Smooth muscle cell of the brain vasculature (primary cell): Measurements from ENCODE around the gene ANO7.

ENCODE experiments used
- DNase-seq: peaks from one replicate; pipeline ENCODE4 v3.0.0-alpha.2; 2012; ENCODE audit warnings: low read depth, low spot score

ANO7 gene

DNA sequence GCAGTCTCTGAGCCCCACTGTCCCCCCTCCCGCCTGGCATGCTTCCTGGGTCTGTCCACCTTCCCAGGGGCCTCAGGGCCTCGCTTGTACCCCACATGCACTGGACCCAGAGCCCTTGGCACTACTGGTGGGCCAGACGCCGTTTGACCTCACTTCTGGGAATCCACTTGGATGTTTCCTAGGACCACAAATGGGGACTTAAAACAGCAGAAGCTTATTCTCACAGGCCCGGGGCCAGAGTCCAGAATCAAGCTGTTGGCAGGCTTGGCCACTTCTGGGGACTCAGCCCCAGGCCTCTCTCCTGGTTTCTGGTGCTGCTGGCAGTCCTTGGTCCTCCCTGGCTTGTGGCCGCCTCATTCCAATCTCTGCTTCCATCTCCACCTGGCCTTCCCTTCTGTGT is 19.6 kb downstream of the ANO7 start:
- DNase-seq: no peak

GRCh38 chr2:241209271-241209670 is 20.8 kb downstream of the ANO7 start:
- no peak for DNase-seq

GRCh38 chr2:241211276-241211675 is 22.8 kb downstream of the ANO7 start:
- no peak for DNase-seq

DNA sequence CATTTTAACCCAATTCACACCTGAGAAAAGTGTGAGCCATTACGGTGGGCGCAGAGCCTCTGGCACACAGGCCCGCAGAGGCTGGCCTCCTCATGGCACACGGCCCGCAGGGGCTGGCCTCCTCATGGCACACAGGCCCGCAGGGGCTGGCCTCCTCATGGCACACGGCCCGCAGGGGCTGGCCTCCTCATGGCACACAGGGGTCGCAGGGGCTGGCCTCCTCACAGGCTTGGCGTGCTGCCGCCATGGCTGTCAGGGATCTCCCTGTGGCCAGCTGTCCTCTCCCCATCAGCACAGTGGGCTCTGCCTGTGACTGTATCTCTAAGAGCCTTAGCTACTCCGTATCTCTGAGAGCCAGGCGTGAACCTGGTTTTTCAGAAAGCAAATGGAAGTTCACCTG is 24.6 kb downstream of the ANO7 start:
- no peak for DNase-seq

DNA sequence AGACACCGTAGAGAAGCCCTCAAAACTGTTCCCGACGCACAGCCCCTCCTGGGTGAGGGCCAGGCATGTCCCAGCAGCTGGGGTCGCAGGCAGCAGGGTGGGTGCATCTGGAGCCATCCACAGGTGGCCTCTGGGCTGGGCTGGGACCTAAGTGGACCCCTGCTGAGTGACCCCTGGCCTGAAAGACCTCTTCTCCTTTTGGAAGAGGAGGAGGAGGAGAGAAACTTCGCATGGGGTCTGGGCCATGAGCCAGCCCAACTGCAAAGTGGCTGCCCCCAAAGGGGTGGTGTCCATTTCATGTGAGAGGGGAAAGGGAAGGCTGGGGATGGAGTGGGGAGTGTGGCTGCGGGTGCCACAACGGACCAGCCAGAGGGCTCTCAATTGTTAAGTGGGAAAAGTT is 25.1 kb downstream of the ANO7 start:
- no peak for DNase-seq

DNA sequence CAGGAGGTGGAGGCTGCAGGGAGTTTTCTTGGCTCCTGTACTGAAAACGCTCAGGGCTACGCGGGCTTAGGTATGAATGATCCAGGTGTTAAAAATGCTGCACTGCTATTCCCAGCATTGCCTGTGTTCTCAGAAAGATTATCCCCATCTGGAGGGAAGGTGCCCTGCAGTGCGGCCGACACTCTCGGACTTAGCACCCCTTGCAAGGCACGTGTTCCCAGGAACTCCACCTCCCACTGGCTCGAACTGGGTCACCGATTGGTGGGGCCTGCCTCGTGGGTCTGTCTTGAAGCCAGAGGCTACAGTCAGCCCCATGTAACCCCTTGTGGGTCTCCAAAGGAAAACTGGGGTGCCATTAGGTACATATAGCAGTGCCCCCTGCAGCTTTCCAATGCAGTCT is 25.7 kb downstream of the ANO7 start:
- no peak for DNase-seq

GRCh38 chr2:241214766-241215165 is 26.3 kb downstream of the ANO7 start:
- no peak for DNase-seq

- no peak for DNase-seq
Observed at GRCh38 chr2:241215421-241215820, 26.9 kb downstream of the ANO7 start.

DNA sequence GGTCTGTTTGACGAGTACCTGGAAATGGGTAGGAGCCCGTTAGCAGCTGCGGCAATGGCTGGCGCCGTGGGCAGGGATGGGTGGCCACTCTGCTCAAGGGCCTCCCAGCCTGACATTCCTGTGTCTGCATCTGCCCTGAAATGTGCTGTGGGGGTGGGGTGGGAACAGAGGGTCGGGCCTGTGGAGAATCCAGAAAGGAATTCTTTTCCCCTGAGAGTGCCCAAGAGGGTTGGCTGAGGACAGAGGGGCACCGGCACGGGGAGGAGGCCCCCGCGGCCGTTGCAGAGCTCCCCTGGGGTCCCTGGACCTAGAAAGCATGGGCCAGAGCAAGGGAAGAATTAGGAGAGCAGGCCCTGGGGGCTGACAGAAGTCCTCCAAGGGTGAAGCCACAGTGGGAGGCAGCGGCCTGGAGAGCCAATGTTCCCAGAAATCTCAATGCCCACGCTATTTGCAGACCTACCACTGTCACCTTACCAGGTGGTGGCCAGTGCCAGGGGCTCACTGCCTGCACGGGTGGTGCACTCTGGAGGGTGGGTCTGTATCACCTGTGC is 27.8 kb downstream of the ANO7 start:
- no peak for DNase-seq

DNA sequence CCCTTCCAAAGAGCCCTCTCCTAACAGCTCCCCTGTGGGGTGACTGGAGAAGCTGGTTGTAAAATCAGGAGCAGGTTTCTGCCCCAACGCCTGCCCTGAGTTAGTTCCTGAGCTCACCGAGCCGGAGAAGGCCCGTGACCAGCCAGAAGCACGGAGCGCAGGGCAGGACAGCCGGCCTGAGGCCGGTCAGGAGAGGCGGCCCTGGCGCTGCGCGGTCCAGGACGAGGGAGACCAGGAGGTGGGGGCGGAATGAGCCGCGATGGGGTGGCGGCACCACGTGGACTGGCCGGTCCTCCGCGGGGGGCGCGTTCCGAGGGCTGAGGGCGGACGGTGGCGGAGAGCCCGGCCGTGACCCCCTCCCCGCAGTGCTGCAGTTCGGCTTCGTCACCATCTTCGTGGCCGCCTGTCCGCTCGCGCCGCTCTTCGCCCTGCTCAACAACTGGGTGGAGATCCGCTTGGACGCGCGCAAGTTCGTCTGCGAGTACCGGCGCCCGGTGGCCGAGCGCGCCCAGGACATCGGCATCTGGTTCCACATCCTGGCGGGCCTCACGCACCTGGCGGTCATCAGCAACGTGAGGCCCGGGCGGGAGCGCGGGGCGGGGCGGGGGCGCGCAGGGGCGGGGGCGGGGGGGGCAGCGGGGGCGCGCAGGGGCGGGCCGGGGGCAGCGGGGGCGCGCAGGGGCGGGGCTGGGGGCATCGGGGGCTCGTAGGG is 29.0 kb downstream of the ANO7 start:
- peak; percentile 15 for DNase-seq

- no peak for DNase-seq
Observed at GRCh38 chr2:241218131-241219029, 29.9 kb downstream of the ANO7 start.

- no peak for DNase-seq
Observed at GRCh38 chr2:241219030-241219382, 30.5 kb downstream of the ANO7 start.

GRCh38 chr2:241219856-241220356 is 31.4 kb downstream of the ANO7 start:
- DNase-seq: no peak

DNA sequence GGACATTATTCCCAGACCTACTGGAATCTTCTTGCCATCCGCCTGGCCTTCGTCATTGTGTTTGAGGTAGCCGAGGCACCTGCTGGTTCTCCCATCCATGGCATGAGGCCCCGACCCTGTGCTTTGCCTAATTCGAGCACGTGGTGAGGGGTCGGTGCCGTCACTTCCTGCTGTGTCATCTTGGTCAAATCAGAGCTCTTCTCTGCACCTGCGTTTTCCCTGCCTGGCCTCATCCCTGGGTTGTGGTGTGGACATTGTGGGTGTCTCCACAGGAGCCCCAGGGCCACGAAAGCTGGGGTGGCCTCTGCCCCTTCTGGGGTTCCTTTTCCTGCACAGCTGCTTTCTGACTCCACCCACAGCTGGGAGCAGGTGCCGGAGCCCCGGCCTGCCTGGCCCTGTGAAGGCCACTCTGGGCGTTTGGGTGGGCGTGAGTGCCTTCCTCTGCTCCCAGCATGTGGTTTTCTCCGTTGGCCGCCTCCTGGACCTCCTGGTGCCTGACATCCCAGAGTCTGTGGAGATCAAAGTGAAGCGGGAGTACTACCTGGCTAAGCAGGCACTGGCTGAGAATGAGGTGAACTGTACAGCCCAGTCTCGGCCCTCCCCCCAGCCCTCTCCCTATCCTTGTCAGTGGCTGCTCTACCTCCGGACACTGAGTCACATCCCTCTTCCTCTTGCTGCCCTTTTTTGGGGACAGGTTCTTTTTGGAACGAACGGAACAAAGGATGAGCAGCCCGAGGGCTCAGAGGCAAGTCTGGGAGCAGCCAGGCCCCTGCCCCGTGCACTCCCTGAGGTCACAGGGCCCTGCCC is 34.9 kb downstream of the ANO7 start:
- no peak for DNase-seq

DNA sequence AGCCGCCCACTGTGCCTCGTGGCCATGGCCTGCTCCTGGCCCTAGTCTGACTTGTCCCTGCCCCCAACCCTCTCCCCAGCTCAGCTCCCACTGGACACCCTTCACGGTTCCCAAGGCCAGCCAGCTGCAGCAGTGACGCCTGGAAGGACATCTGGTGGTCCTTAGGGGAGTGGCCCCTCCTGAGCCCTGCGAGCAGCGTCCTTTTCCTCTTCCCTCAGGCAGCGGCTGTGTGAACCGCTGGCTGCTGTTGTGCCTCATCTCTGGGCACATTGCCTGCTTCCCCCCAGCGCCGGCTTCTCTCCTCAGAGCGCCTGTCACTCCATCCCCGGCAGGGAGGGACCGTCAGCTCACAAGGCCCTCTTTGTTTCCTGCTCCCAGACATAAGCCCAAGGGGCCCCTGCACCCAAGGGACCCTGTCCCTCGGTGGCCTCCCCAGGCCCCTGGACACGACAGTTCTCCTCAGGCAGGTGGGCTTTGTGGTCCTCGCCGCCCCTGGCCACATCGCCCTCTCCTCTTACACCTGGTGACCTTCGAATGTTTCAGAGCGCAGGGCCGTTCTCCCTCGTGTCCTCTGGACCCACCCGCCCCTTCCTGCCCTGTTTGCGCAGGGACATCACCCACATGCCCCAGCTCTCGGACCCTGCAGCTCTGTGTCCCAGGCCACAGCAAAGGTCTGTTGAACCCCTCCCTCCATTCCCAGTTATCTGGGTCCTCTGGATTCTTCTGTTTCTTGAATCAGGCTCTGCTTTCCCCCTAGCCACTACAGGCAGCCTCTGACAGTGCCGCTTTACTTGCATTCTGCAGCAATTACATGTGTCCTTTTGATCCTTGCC is 35.8 kb downstream of the ANO7 start:
- peak; percentile 10 for DNase-seq

DNA sequence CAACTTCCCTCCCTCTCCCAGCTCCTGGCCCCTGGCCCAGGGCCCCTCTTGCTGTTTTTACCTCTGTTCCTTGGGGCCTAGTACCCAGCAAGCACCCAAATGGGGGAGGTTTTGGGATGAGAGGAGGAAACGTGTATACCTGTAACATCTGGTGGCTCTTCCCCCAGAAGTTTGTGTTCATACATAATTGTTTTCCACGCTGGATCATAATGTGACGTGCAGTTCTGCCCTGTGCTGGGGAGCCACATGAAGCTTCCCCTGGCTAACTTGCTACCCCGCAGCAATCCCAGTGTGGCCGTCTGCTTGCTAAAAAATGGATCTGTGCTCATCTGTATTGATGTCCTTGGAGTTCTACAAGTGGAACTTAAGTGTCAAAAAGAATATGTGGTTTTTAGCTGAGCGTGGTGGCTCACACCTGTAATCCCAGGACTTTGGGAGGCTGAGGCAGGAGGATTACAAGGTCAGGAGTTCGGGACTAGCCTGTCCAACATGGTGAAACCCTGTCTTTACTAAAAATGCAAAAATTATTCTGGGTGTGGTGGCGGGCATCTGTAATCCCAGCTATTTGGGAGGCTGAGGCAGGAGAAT is 36.5 kb downstream of the ANO7 start:
- DNase-seq: no peak

DNA sequence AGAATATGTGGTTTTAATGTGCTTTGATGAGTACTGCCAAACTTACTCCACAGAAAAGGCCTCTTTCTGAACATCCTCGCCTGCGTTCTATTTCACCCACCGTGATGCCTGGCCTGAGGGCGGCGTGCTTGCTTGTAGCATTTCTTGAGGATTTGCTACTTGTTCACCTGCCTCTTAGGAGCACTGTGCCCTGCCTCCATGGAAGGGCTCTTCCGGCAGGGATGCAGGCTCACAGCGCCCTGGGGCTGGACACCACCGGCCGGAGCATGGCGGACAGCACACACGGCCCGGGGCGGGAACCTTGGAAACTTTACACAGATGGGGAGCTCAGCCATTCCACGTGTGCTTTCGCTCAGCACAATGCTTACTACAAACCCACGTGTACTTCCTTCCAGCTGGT is 37.1 kb downstream of the ANO7 start:
- DNase-seq: no peak

- DNase-seq: no peak
Observed at GRCh38 chr2:241225983-241226382, 37.5 kb downstream of the ANO7 start.

DNA sequence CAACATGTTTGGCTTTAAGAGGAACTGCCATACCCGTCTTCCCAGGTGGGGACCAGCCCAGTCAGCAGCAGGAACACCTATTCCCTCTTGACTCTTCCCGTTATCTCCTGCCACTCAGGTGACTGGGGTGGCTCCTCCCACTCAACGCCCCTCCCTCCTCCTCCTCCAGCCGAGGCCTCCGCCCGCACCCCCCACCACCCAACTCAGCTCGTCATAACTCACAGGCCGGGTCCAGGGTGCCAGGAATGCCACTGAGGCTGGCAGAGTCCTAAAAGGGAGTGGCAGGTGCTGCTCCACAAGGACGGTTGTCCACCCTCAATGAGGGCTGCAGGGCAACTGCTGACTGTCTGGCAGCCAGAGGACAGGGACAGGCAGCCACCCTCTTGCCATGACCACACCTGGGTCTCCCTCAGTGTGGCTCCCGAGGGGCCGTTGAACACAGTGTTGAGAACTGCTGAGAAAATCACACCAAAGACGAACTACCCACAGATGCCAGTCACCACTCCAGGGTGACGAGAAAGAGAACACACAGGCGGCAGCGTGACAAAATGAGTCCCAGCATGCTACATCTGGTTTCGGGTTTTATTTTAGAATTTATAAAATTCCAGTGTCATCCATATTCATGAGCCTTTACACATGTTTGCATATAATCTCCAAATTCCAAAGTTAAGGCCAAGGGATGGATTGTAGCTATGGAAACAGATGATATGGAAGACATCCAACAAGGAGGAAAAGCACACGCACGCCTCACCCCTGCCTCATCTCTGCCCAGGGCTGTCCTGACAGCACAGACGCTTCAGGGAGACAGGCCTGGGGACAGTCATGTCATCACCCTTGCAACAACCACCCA is 38.5 kb downstream of the ANO7 start:
- DNase-seq: no peak

- DNase-seq: no peak
Observed at GRCh38 chr2:241227594-241227993, 39.1 kb downstream of the ANO7 start.
